GM12874 (cell line): ENCODE results near the gene KRTAP10-4.
"Not testable (repeated sequence)": the region's sequence is repeated elsewhere in the genome, so short reads cannot be mapped to it uniquely, and the experiment has no call there.

Experiments used
- CTCF ChIP-seq: IDR thresholded peaks from 2 replicates; pipeline ENCODE4 v1.5.1; 2011; ENCODE audit warnings: low read depth, mild to moderate bottlenecking, control low read depth, low read length, moderate library complexity; ENCODE audit not compliant: insufficient read depth

The KRTAP10-4 gene

GRCh38 chr21:44573630-44574456, at the start of gene KRTAP10-4:
Gene KRTAP10-4, plus strand, starts transcription at chr21:44573729. Its CDS starts 30 bp downstream, at chr21:44573759.
- TF ChIP-seq CTCF = not testable (repeated sequence)

DNA sequence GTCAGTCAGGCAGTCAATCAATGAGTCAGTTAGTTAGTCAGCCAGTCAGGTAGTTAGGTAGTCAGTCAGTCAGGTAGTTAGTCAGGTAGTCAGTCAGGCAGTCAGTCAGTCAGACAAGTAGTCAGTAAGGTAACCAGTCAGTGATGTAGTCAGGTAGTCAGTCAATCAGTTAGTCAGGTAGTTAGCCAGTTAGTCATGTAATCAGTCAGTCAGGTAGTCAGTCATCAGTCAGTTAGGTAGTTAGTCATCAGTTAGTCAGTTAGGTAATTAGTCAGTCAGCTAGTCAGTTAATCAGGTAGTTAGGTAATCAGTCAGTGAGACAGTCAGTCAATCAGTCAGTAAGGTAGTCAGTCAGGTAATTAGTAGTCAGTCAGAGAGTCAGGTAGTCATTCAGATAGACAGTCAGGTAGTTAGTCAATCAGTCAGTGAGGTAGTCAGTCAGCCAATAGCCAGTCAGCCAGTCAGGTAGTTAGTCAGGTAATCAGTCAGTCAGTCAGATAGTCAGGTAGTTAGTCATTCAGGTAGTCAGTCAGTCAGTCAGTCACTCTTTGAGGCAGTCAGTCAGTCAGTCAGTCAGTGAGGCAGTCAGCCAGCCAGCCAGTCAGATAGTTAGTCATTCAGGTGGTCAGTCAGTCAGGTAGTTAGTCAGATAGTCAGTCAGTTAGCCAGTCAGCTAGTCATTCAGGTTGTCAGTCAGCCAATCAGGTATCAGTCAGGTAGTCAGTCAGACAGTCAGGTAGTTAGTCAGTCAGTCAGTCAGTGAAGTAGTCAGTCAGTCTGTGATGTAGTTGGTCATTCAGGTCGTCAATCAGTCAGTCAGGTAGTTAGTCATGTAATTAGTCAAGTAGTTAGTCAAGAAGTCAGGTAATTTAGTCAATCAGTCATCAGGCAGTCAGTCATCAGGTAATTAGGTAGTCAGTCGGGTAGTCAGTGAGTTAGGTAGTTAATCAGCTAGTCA, 48.8 kb upstream of the KRTAP10-4 start:
- TF ChIP-seq CTCF = no peak

DNA sequence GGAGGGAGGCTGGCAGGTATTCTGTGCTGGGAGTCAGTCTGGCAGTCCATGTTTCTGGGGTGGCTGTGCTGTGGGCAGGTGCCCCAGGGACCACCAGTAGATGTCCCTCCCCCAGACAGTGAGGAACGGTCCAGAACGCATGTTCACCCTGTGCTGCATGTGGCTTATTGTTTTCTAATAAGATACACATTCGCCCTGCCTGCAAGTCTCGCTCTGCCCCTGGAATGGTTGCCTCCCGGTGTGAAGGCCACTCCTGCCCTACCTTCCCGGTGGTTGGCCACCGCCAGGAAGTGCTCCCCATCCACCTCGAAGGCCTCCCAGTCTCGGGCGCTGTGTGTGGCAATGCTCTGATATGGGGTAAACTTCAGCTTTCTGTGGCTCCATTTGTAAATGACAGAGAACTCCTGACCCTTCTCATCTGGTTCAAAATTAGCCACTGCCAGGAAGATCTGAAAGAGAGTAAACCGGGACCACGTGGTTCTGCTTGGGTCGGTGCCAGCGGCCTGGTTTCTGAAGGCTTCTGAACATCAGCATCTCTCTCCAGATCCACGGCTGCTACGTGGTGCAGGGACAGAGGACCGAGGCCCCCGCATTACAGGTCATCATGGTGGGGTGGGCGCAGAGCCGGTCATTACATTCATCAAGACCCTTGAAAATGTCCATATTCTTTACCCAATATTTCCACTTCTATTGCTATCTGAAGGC, 48.0 kb upstream of the KRTAP10-4 start:
- no peak for TF ChIP-seq CTCF

- TF ChIP-seq CTCF = no peak
Observed at GRCh38 chr21:44526096-44526997, 47.2 kb upstream of the KRTAP10-4 start.

GRCh38 chr21:44527156-44527982, 46.2 kb upstream of the KRTAP10-4 start:
- TF ChIP-seq CTCF = no peak

DNA sequence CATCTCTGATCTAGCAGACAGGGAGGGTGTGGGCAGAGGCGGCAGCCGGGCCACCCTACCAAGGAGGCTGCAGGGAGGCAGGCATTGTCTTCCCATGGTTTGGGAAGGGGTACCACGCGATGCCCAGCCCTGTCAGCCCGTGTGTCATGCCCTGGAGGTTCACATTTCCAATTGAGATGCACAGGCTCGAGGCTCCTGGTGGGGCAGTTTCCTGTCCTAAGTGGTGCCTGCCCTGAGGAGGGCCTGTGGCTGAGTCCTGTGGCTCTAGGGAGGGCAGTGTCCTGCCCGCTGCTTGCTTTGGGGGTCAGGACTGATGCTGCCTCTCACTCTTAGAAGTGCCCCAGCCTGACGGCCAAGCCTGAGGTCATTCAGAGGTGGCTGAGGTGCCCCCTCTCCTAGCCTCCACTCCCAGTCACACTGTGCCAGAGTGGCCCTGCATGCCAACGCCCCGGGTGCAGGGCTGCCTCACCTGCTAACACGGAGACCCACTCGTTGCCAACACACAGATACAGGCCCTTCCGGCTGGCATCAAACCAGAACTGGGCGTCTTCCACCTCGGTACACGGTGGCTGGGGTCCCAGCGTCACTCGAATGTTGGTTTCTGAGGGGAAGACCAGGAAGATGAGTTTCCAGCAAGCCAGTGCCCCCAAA, 45.4 kb upstream of the KRTAP10-4 start:
- TF ChIP-seq CTCF = no peak
